Mesenchymal stem cell (in vitro differentiated cells and primary cell): Measurements from ENCODE around the gene ALDH1L2.

Source experiments
- DNase-seq: peaks from one replicate; pipeline ENCODE4 v3.0.0-alpha.2; 2013
- H2AFZ ChIP-seq: one replicate; pipeline ENCODE4 v1.6.1; 2013; ENCODE audit warnings: low read depth, mild to moderate bottlenecking, control low read depth, inconsistent platforms, low read length, moderate library complexity
- H2AK5ac ChIP-seq: 2 replicates; pipeline ENCODE4 v1.6.1; 2013; ENCODE audit warnings: low read length, moderate library complexity, mild to moderate bottlenecking, inconsistent platforms; ENCODE audit not compliant: severe bottlenecking
- H2BK120ac ChIP-seq: one replicate; pipeline ENCODE4 v1.6.1; 2013; ENCODE audit warnings: low read depth, mild to moderate bottlenecking, inconsistent platforms, low read length, moderate library complexity
- H2BK12ac ChIP-seq, 2 experiments: one replicate each; pipeline ENCODE4 v1.6.1; 2013; ENCODE audit warnings: inconsistent platforms in 2 of 2, low read length in 2 of 2, mild to moderate bottlenecking in 2 of 2, moderate library complexity in 2 of 2, control low read depth in 1 of 2
- H2BK15ac ChIP-seq: one replicate; pipeline ENCODE4 v1.6.1; 2013; ENCODE audit warnings: mild to moderate bottlenecking, low read depth, inconsistent platforms; ENCODE audit not compliant: poor library complexity, severe bottlenecking
- H2BK5ac ChIP-seq: 2 replicates; pipeline ENCODE4 v1.6.1; 2013; ENCODE audit warnings: low read depth, mild to moderate bottlenecking, low read length, control low read depth, inconsistent platforms; ENCODE audit not compliant: poor library complexity, severe bottlenecking
- H3K14ac ChIP-seq, 2 experiments: one replicate each; pipeline ENCODE4 v1.6.1; 2013; ENCODE audit warnings: inconsistent platforms in 2 of 2, low read length in 2 of 2, control low read depth in 1 of 2, mild to moderate bottlenecking in 1 of 2, moderate library complexity in 1 of 2
- H3K18ac ChIP-seq, 2 experiments: one replicate each; pipeline ENCODE4 v1.6.1; 2013; ENCODE audit warnings: inconsistent platforms in 2 of 2, low read length in 2 of 2, control low read depth in 1 of 2, low read depth in 1 of 2, mild to moderate bottlenecking in 1 of 2
- H3K23ac ChIP-seq, 2 experiments: one replicate each; pipeline ENCODE4 v1.6.1; 2013; ENCODE audit warnings: inconsistent platforms in 2 of 2, low read length in 2 of 2, mild to moderate bottlenecking in 2 of 2, moderate library complexity in 2 of 2, control low read depth in 1 of 2
- H3K27ac ChIP-seq: 2 replicates; pipeline ENCODE4 v1.5.1; 2013; ENCODE audit warnings: mild to moderate bottlenecking, moderate library complexity, low read length, control low read depth, inconsistent platforms; ENCODE audit not compliant: poor library complexity, severe bottlenecking
- H3K27me3 ChIP-seq, 2 experiments: 2 replicates each; pipeline versions ENCODE4 v1.6.1 to v1.7.0; 2013; ENCODE audit warnings: low read length in 2 of 2, mild to moderate bottlenecking in 2 of 2, moderate library complexity in 2 of 2, control low read depth in 1 of 2, inconsistent platforms in 1 of 2; ENCODE audit not compliant: control insufficient read depth in 1 of 2, insufficient read depth in 1 of 2
- H3K36me3 ChIP-seq, 2 experiments: 2 replicates each; pipeline versions ENCODE4 v1.6.1 to v1.7.0; 2013; ENCODE audit warnings: low read length in 2 of 2, control low read depth in 1 of 2, inconsistent platforms in 1 of 2, low read depth in 1 of 2, mild to moderate bottlenecking in 1 of 2; ENCODE audit not compliant: insufficient read depth in 2 of 2, control insufficient read depth in 1 of 2
- H3K4ac ChIP-seq, 2 experiments: one replicate each; pipeline ENCODE4 v1.6.1; 2013; ENCODE audit warnings: inconsistent platforms in 2 of 2, low read length in 2 of 2, mild to moderate bottlenecking in 2 of 2, moderate library complexity in 2 of 2, control low read depth in 1 of 2, low read depth in 1 of 2
- H3K4me1 ChIP-seq: 2 replicates; pipeline ENCODE4 v1.6.1; 2013; ENCODE audit warnings: low read depth, low read length, control low read depth; ENCODE audit not compliant: control insufficient read depth, insufficient read depth
- H3K4me2 ChIP-seq: 2 replicates; pipeline ENCODE4 v1.6.1; 2013; ENCODE audit warnings: low read length, mild to moderate bottlenecking, inconsistent platforms; ENCODE audit not compliant: poor library complexity, severe bottlenecking
- H3K4me3 ChIP-seq, 2 experiments: 2 replicates each; pipeline versions ENCODE4 v1.5.1 to v1.7.0; 2013; ENCODE audit warnings: low read length in 2 of 2, mild to moderate bottlenecking in 2 of 2, control low read depth in 1 of 2, low read depth in 1 of 2; ENCODE audit not compliant: insufficient read depth in 1 of 2
- H3K79me1 ChIP-seq: replicated peaks from 2 replicates; pipeline ENCODE4 v1.6.1; 2013; ENCODE audit warnings: mild to moderate bottlenecking, control low read depth, low read length, inconsistent platforms; ENCODE audit not compliant: poor library complexity, severe bottlenecking
- H3K9ac ChIP-seq: 2 replicates; pipeline ENCODE4 v1.7.0; 2013; ENCODE audit warnings: mild to moderate bottlenecking, low read length, moderate library complexity
- H3K9me3 ChIP-seq: 2 replicates; pipeline ENCODE4 v1.7.0; 2013; ENCODE audit warnings: mild to moderate bottlenecking, low read length; ENCODE audit not compliant: control insufficient read depth
- H4K8ac ChIP-seq: one replicate; pipeline ENCODE4 v1.6.1; 2013; ENCODE audit warnings: inconsistent platforms, mild to moderate bottlenecking, low read length, moderate library complexity
- H4K91ac ChIP-seq: one replicate; pipeline ENCODE4 v1.6.1; 2013; ENCODE audit warnings: mild to moderate bottlenecking, low read length, inconsistent platforms
- WGBS: methylation state at CpG from one replicate; pipeline ENCODE4 v1.1.7; 2013; ENCODE audit warnings: mixed read lengths; 5-methylcytosine and 5-hydroxymethylcytosine counted together

ALDH1L2 gene

GRCh38 chr12:105083551-105084105, 630 bp downstream of the ALDH1L2 start:
- Histone ChIP-seq H3K14ac (peak overlapping the region in 1 of 2 experiments; percentile 85), H2AK5ac (no peak overlapping the region), H2BK120ac (no peak overlapping the region), H3K27me3 (no peaks in the 10 kb centered on the region), H3K4me3 (peak overlapping the region; percentile 58 to 85), H3K23ac (peak overlapping the region in 1 of 2 experiments; percentile 59), H2BK5ac (no peak overlapping the region), H3K36me3 (no peaks in the 10 kb centered on the region), H3K9ac (peak overlapping the region; percentile 90), H2BK12ac (peak overlapping the region in 1 of 2 experiments; percentile 45), H2BK15ac (no peak overlapping the region), H4K91ac (no peak overlapping the region), H3K18ac (peak overlapping the region in 1 of 2 experiments; percentile 46), H3K9me3 (no peaks in the 10 kb centered on the region), H3K79me1 (peaks cover 7% of the 10 kb centered on the region), H3K4me2 (peak overlapping the region; percentile 89), H3K27ac (no peak overlapping the region), H3K4me1 (peaks cover 7% of the 10 kb centered on the region), H2AFZ (peak overlapping the region; percentile 18), H3K4ac (peak overlapping the region; percentile 3 to 60), H4K8ac (peak overlapping the region; percentile 35)
- DNase-seq: peak; percentile 84
- WGBS: 26% methylated on average over 18 of the region's 18 CpGs

GRCh38 chr12:105083031-105083430, 1.2 kb downstream of the ALDH1L2 start:
- Histone ChIP-seq H3K18ac (peak overlapping the region in 1 of 2 experiments; percentile 56), H2BK5ac (no peak overlapping the region), H2BK120ac (no peak overlapping the region), H3K27me3 (no peaks in the 10 kb centered on the region), H4K91ac (peak overlapping the region; percentile 6), H3K4ac (peak overlapping the region; percentile 19 to 79), H2BK12ac (peak overlapping the region in 1 of 2 experiments; percentile 71), H3K4me2 (peak overlapping the region; percentile 89), H3K4me1 (peaks cover 7% of the 10 kb centered on the region), H3K36me3 (no peaks in the 10 kb centered on the region), H2BK15ac (no peak overlapping the region), H3K79me1 (peaks cover 10% of the 10 kb centered on the region), H3K14ac (peak overlapping the region in 1 of 2 experiments; percentile 90), H3K27ac (no peak overlapping the region), H3K4me3 (peak overlapping the region in 1 of 2 experiments; percentile 85), H3K9ac (peak overlapping the region; percentile 90), H4K8ac (no peak overlapping the region), H2AFZ (peak overlapping the region; percentile 56), H3K23ac (no peak overlapping the region), H2AK5ac (peak overlapping the region; percentile 69), H3K9me3 (no peaks in the 10 kb centered on the region)
- no peak for DNase-seq
- 79% methylated on average over 2 of the region's 5 CpGs for WGBS

GRCh38 chr12:105078712-105079570, 5.3 kb downstream of the ALDH1L2 start:
- Histone ChIP-seq H3K18ac (no peak overlapping the region), H3K4ac (no peak overlapping the region), H2BK5ac (no peak overlapping the region), H3K23ac (no peak overlapping the region), H3K27ac (no peak overlapping the region), H3K4me3 (no peak overlapping the region), H2AFZ (no peak overlapping the region), H3K4me2 (no peak overlapping the region), H2BK120ac (no peak overlapping the region), H3K4me1 (peaks cover 3% of the 10 kb centered on the region), H2AK5ac (no peak overlapping the region), H3K27me3 (no peaks in the 10 kb centered on the region), H4K91ac (no peak overlapping the region), H3K14ac (no peak overlapping the region), H4K8ac (no peak overlapping the region), H3K79me1 (peaks cover 10% of the 10 kb centered on the region), H2BK15ac (no peak overlapping the region), H3K36me3 (peaks cover 0 to under 1% of the 10 kb centered on the region in 2 experiments), H3K9me3 (no peaks in the 10 kb centered on the region), H3K9ac (no peak overlapping the region), H2BK12ac (no peak overlapping the region)
- WGBS: 98% methylated on average over 9 of the region's 11 CpGs
- DNase-seq: no peak

GRCh38 chr12:105077435-105077834, 6.8 kb downstream of the ALDH1L2 start:
- Histone ChIP-seq H3K9me3 (no peaks in the 10 kb centered on the region), H2BK15ac (no peak overlapping the region), H3K18ac (no peak overlapping the region), H2BK5ac (no peak overlapping the region), H3K23ac (no peak overlapping the region), H3K4ac (no peak overlapping the region), H2BK12ac (no peak overlapping the region), H2AFZ (no peak overlapping the region), H4K91ac (no peak overlapping the region), H3K4me1 (no peaks in the 10 kb centered on the region), H3K27ac (no peak overlapping the region), H2AK5ac (no peak overlapping the region), H3K4me3 (no peak overlapping the region), H3K36me3 (peaks cover 0 to 12% of the 10 kb centered on the region in 2 experiments), H3K27me3 (no peaks in the 10 kb centered on the region), H3K9ac (no peak overlapping the region), H3K79me1 (peaks cover 6% of the 10 kb centered on the region), H3K4me2 (no peak overlapping the region), H4K8ac (no peak overlapping the region), H2BK120ac (no peak overlapping the region), H3K14ac (no peak overlapping the region)
- DNase-seq: no peak
- 97% methylated on average over 7 of the region's 7 CpGs for WGBS
